Ovary (tissue), 3 donors: Measurements from ENCODE around the gene DAPP1.

Experiments
- CTCF ChIP-seq, 3 donors: fragments of 450-650 bp in 2 of 3; fragments of 200-600 bp in 1 of 3; IDR thresholded peaks; one replicate each; pipeline versions ENCODE4 v1.5.1 to v1.8.0; 2016 to 2022; ENCODE audit warnings: antibody characterized with exemption in 3 of 3, mild to moderate bottlenecking in 1 of 3
- EP300 ChIP-seq: sonication (generic); formaldehyde crosslinking; IDR thresholded peaks from one replicate; pipeline ENCODE4 v1.6.1; 2017; ENCODE audit warnings: antibody characterized with exemption
- POLR2A ChIP-seq: fragments of 450-650 bp; IDR thresholded peaks from one replicate; pipeline ENCODE4 v1.6.1; 2017; ENCODE audit warnings: antibody characterized with exemption, mild to moderate bottlenecking, moderate library complexity
- donor health status: DM: no; HTN: no; CAD: no.

GRCh38 chr4:99784842-99785241 is 31.8 kb upstream of the DAPP1 start:
- TF ChIP-seq EP300 (no peak), POLR2A (no peak), CTCF (IDR thresholded peaks at IDR 0.05) (no peak)
